ENCODE results near the gene TSPAN5. TPM values are rescaled to one million over a fixed set of nuclear protein-coding genes. Genes with fewer than 3 reads are reported as not detected.
"Not testable (repeated sequence)": the region's sequence is repeated elsewhere in the genome, so short reads cannot be mapped to it uniquely, and the experiment has no call there.

TSPAN5 gene
- total RNA-seq (2022) = 18.5 and 19.8 TPM in 2 replicates
- Bru-seq, nascent RNA = percentile 64 among the genes with signal in this experiment
- BruChase-seq, experiment 1, labeled RNA remaining after a 6-hour chase = percentile 58 among the genes with signal in this experiment
- BruChase-seq, experiment 2, labeled RNA remaining after a 2-hour chase = percentile 53 among the genes with signal in this experiment
- long read RNA-seq, transcript TSPAN5-204 (8 exons, 3,242 nt) = minor isoform, 7 of 122 reads
- long read RNA-seq, transcript TSPAN5-201 (8 exons, 3,365 nt) = major isoform, 84 of 122 reads
- long read RNA-seq, partial matches to known transcripts = 2 of 122 reads
- long read RNA-seq, other reads (novel, unspliced or antisense) = 29 of 122 reads

DNA sequence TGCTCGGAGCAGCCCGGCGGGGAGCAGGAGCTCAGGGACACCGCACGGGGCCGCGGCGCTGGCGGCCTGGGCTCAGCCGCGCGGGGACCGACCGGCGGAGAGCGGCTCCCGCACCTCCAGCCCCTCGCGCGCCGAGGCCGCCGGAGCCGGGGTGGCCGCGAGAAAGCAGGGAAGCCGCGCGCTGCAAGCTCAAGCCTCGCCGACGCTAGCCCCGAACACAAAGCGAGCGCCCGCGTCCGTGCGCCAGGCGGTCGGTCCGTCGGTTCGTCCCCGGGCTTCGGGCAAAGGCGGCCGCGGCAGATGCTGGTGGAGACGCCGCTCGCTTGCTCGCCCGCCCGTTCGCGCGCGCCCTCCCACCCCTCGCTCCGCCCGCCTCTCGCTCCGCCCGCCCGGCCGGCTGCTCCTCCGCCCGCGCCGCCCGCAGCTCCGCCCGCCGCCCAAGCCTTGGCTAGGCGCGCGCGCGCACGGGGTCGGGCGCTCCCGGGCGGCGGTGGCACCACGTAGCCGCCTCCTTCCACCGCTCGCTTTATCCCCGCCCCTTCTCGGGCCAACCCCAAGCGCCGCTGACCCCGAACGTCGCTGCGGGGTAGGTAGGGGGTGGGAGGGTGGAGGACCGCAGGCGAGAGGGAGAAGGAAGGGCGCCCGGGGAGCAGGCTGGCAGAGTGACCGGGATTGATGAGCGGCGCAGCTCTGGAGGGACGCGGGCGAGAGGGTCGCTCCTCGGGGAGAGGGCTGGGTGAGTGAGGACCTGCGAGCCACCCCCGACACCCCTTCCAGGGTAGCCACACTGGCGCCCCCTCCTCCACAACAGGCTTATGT lies at the start of gene TSPAN5:
Gene TSPAN5 (minus strand): TSS at position 325 of the 819 bp plus-strand sequence.
- Mint-ChIP-seq H3K36me3 (ENCODE audit: insufficient read depth, unreplicated experiment) (peaks cover 4% of the 10 kb centered on the region), H3K4me1 (ENCODE audit: insufficient read depth, unreplicated experiment) (peaks cover 50% of the 10 kb centered on the region)
- DNase-seq (ENCODE audit: unreplicated experiment) = peak; percentile 74

DNA sequence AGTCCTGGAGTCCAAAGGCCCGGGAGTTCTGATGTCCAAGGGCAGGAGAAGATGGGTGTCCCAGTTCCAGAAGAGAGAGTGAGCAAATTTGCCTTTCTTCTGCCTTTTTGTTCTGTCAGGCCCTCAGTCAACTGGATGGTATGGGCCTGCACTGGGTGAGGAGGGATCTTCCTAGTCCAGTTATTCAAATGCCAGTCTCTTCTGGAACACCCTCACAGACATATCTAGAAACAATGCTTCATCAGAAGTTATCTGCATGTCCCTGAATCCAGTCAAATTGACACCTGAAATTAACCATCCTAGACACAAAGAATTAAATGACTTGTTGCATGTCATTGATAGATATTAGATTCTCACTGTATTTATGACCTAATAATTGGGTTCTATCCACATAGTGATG lies 48.5 kb upstream of the TSPAN5 start:
- TF ChIP-seq, protein P1, sequence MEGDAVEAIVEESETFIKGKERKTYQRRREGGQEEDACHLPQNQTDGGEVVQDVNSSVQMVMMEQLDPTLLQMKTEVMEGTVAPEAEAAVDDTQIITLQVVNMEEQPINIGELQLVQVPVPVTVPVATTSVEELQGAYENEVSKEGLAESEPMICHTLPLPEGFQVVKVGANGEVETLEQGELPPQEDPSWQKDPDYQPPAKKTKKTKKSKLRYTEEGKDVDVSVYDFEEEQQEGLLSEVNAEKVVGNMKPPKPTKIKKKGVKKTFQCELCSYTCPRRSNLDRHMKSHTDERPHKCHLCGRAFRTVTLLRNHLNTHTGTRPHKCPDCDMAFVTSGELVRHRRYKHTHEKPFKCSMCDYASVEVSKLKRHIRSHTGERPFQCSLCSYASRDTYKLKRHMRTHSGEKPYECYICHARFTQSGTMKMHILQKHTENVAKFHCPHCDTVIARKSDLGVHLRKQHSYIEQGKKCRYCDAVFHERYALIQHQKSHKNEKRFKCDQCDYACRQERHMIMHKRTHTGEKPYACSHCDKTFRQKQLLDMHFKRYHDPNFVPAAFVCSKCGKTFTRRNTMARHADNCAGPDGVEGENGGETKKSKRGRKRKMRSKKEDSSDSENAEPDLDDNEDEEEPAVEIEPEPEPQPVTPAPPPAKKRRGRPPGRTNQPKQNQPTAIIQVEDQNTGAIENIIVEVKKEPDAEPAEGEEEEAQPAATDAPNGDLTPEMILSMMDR (IDR thresholded peaks at IDR 0.05; ENCODE audit: unreplicated experiment) = no peak

More for the DNA sequence above, at the start of gene TSPAN5:
- H3K27ac Mint-ChIP-seq (ENCODE audit: low read depth, unreplicated experiment) = no peak within 1 kb of the TSS
- BruUV-seq (replicated peaks) = no TSS peak
- H3K27me3 Mint-ChIP-seq (ENCODE audit: insufficient read depth, unreplicated experiment) = no peaks in the 10 kb centered on the region
- CTCF ChIA-PET = interaction anchor here (0.6 to 1.9 kb wide), 9 partner anchors 23 to 472 kb away, joined by 3 to 9 read pairs (median 3); no protein-coding TSS in a partner anchor
- H3K4me3 Mint-ChIP-seq (ENCODE audit: unreplicated experiment) = peak within 1 kb of the TSS; percentile 81
- H3K9me3 Mint-ChIP-seq (ENCODE audit: unreplicated experiment) = no peaks in the 10 kb centered on the region
- TF ChIP-seq, protein P1 (IDR thresholded peaks at IDR 0.05; ENCODE audit: unreplicated experiment) = no peak
- POLR2A ChIA-PET = interaction anchor here (0.6 to 3.4 kb wide), 15 partner anchors 11 to 515 kb away, joined by 3 to 21 read pairs (median 4); partner anchors contain the start of genes EIF4E, RAP1GDS1 and STPG2
- intact Hi-C loops (cut with micrococcal nuclease) = loop anchor here (2.0 to 10.0 kb wide), 2 partner anchors 192 to 276 kb away; no protein-coding TSS in a partner anchor

DNA sequence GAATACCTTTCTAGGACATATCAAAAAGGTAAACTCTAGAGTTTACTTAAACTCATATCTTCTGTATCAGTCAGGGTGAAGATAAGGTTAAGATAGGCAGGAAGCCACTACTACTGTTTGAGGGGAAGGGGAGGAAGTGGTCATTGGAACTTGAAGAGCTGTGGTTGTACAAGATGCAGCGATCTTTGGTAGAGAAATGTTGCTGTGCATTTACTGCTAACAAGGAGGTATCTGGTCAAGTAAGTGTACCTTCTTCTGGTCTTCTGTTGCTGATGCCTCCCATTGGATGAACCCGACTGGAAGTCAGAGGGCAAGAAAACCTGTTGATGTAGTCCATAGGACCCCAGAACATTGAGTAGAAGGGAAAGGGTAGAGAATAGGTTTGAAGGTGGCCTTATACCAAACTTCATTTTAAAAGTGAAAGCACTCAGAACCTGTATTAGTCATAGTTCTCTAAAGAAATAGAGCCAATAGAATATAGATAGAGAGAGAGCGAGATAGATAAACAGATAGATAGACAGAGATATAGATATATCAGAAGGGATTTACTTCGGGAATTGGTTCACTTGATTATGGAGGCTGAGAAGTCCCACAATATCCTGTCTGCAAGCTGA lies 47.9 kb upstream of the TSPAN5 start:
- H3K4me1 Mint-ChIP-seq (ENCODE audit: insufficient read depth, unreplicated experiment) = no peaks in the 10 kb centered on the region
- ChIA-PET CTCF (no interaction called here), POLR2A (no interaction called here)
- no TSS peak for BruUV-seq (replicated peaks)
- H3K27ac Mint-ChIP-seq (ENCODE audit: low read depth, unreplicated experiment) = no peak overlapping the region
- H3K36me3 Mint-ChIP-seq (ENCODE audit: insufficient read depth, unreplicated experiment) = no peaks in the 10 kb centered on the region
- no peak overlapping the region for H3K4me3 Mint-ChIP-seq (ENCODE audit: unreplicated experiment)
- H3K9me3 Mint-ChIP-seq (ENCODE audit: unreplicated experiment) = peaks cover 15% of the 10 kb centered on the region
- intact Hi-C loops (cut with micrococcal nuclease) = no loop called here
- DNase-seq (ENCODE audit: unreplicated experiment) = no peak
- no peaks in the 10 kb centered on the region for H3K27me3 Mint-ChIP-seq (ENCODE audit: insufficient read depth, unreplicated experiment)
- TF ChIP-seq, protein P1 (IDR thresholded peaks at IDR 0.05; ENCODE audit: unreplicated experiment) = no peak

More for the DNA sequence above, 48.5 kb upstream of the TSPAN5 start:
- H3K4me1 Mint-ChIP-seq (ENCODE audit: insufficient read depth, unreplicated experiment) = no peaks in the 10 kb centered on the region
- ChIA-PET POLR2A (no interaction called here), CTCF (no interaction called here)
- DNase-seq (ENCODE audit: unreplicated experiment) = no peak
- BruUV-seq (replicated peaks) = no TSS peak
- intact Hi-C loops (cut with micrococcal nuclease) = no loop called here
- no peak overlapping the region for H3K27ac Mint-ChIP-seq (ENCODE audit: low read depth, unreplicated experiment)
- H3K36me3 Mint-ChIP-seq (ENCODE audit: insufficient read depth, unreplicated experiment) = no peaks in the 10 kb centered on the region
- peaks cover 15% of the 10 kb centered on the region for H3K9me3 Mint-ChIP-seq (ENCODE audit: unreplicated experiment)
- H3K4me3 Mint-ChIP-seq (ENCODE audit: unreplicated experiment) = no peak overlapping the region
- H3K27me3 Mint-ChIP-seq (ENCODE audit: insufficient read depth, unreplicated experiment) = no peaks in the 10 kb centered on the region

DNA sequence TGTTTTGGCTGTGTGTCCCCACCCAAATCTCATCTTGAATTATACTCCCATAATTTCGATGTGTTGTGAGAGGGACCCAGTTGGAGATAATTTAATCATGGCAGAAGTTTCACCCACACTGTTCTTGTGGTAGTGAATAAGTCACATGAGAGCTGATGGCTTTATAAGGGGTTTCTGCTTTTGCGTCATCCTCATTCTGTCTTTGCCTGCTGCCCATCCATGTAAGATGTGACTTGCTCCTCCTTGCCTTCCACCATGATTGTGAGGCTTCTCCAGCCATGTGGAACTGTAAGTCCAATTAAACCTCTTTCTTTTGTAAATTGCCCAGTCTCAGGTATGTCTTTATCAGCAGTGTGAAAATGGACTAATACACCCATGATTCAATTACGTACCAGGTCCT lies 47.2 kb upstream of the TSPAN5 start:
- intact Hi-C loops (cut with micrococcal nuclease); DNase-seq (ENCODE audit: unreplicated experiment); H3K27ac Mint-ChIP-seq (ENCODE audit: low read depth, unreplicated experiment); H3K27me3 Mint-ChIP-seq (ENCODE audit: insufficient read depth, unreplicated experiment); H3K4me1 Mint-ChIP-seq (ENCODE audit: insufficient read depth, unreplicated experiment); H3K4me3 Mint-ChIP-seq (ENCODE audit: unreplicated experiment); BruUV-seq (replicated peaks); H3K36me3 Mint-ChIP-seq (ENCODE audit: insufficient read depth, unreplicated experiment); CTCF ChIA-PET: not testable (repeated sequence)
- POLR2A ChIA-PET = interaction anchor here (0.8 kb wide), 1 partner anchor 13 kb away, joined by 3 read pairs; no protein-coding TSS in a partner anchor
- peaks cover 15% of the 10 kb centered on the region for H3K9me3 Mint-ChIP-seq (ENCODE audit: unreplicated experiment)

All from MCF 10A (cell line).